Motor neuron (in vitro differentiated cells): ENCODE measurements around the gene KLRB1. TPM values are rescaled to one million over a fixed set of nuclear protein-coding genes. Genes with fewer than 3 reads are reported as not detected.
A peak's percentile ranks its signal among the peaks of the same experiment; 100 is the strongest.
"Not testable (repeated sequence)": the region's sequence is repeated elsewhere in the genome, so short reads cannot be mapped to it uniquely, and the experiment has no call there.

ENCODE experiments used
- ATAC-seq, 8 experiments: fragments of 200-7000 bp; cut with Tn5 transposase; replicated peaks in 6 of 8; 2 replicates each; pipeline ENCODE4 v1.8.0; 2021; ENCODE audit warnings: mild to moderate bottlenecking in 8 of 8, moderate library complexity in 8 of 8
- H3K27ac ChIP-seq, 2 donors: fragments of 250-450 bp; sonication (Bioruptor Pico); 2 replicates each; pipeline ENCODE4 v1.9.0; 2021; ENCODE audit warnings: antibody characterized with exemption in 2 of 2, mild to moderate bottlenecking in 2 of 2, moderate library complexity in 1 of 2
- H3K4me1 ChIP-seq, 2 donors: fragments of 250-450 bp; sonication (Bioruptor Pico); replicated peaks in 1 of 2; 2 replicates each; pipeline ENCODE4 v1.6.1; 2021; ENCODE audit warnings: antibody characterized with exemption in 2 of 2, mild to moderate bottlenecking in 2 of 2, moderate library complexity in 1 of 2
- H3K4me3 ChIP-seq, 5 donors: fragments of 250-450 bp; sonication (Bioruptor Pico); 2 replicates each; pipeline ENCODE4 v1.9.0; 2021; ENCODE audit warnings: antibody characterized with exemption in 5 of 5, mild to moderate bottlenecking in 5 of 5, moderate library complexity in 4 of 5
- WGBS, 10 experiments: fragments of 450-650 bp; shearing (Covaris generic); methylation state at CpG; one replicate each; pipeline ENCODE4 v1.0.0; 2022; 5-methylcytosine and 5-hydroxymethylcytosine counted together
- in situ Hi-C, 9 experiments: fragments of 400-800 bp; cut with MboI; loops; one replicate each; pipeline ENCODE4 v1.15.0; 2021; ENCODE audit warnings: low sequenced_read_pairs in 9 of 9, low pct_unique_long_range_greater_than_20kb in 2 of 9; ENCODE audit not compliant: unreplicated experiment in 9 of 9
- total RNA-seq, 8 experiments: library from RNA; unstranded; fragments of 300-600 nt; gene quantifications; 2 replicates each; pipeline versions ENCODE4 v1.2.3 to v1.2.4, GENCODE V29; 2022

The KLRB1 gene
- total RNA-seq, result under 1 TPM in 4 of 8 experiments, not detected in 4; 0.18 to 0.36 (median 0.31) TPM

DNA sequence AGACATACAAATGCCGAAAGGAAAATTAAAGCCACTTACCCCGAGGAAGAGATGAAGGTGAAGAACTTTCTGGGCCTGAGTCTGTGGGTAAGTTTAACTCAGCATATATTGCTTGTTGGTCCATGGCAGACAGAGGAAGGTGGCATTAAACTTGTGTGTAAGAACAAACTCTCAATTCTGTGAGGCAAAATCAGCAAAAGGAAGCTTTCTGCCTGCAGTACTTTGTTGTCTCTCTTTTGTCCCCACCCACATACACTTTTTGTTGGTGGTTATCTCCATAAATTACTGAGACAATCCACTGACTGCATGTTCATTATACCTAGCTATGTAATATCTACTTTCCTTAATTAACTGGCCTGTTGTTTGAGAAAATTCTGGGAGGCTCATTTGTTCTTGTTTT lies at the start of gene KLRB1:
TSS of gene KLRB1 (minus strand) at position 201 of the 400 bp plus-strand sequence. CDS start at position 124, 77 bp downstream.
- no peak within 1 kb of the TSS for H3K27ac ChIP-seq
- WGBS, 10 experiments, result 43 to 100% (median 76%) methylated on average over 1 to 2 of the region's 2 CpGs
- in situ Hi-C loops, result no loop called here
- H3K4me3 ChIP-seq, result no peak within 1 kb of the TSS
- ATAC-seq, result no peak
- no peaks in the 10 kb centered on the region for H3K4me1 ChIP-seq

DNA sequence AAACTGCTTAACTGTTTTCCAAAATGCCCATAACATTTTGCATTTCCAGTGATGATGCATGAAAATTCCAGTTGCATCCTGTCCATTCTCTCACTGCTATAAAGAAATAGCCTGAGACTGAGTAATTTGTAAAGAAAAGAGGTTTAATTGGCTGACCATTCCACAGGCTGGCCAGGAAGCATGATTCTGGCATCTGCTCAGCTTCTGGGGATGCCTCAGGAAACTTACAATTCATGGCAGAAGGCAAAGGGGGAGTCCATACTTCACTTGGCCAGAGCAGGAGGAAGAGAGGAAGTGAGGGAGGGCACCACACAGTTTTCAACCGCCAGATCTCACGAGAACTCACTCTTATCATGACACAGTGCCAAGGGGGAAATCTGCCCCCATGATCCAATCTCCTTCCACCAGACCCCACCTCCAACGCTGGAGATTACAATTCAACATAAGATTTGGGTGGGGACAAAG lies 43.6 kb upstream of the KLRB1 start:
- H3K4me1 ChIP-seq, result peaks cover 13 to 14% of the 10 kb centered on the region in 2 donors
- ATAC-seq, result peak in 3 of 8 experiments; percentile 8 to 27 (median 12)
- H3K4me3 ChIP-seq, result no peak overlapping the region
- 57 to 100% (median 96%) methylated on average over 1 to 2 of the region's 3 CpGs; no CpG with 5 or more reads in 4 of the 10 experiments for WGBS, 10 experiments
- no peak overlapping the region for H3K27ac ChIP-seq
- in situ Hi-C loops, result no loop called here

DNA sequence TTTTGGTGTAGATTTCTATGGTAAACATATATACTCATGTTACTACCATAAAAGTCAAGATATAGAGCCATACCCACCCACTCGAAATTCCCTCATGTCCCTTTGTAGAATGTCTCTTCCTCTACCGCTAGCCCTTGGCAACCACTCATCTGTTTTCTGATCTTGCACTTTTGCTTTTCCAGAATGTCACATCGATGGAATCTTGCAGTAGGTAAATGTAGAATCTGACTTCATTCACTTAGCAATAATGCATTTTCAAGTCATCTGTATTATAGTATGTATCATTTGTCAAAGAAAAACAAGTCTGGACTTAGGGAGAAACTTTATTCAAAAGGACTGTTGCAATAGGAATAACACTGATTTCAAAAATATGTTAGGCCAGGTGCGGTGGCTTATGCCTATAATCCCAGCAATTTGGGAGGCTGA lies 42.4 kb upstream of the KLRB1 start:
- no peak for ATAC-seq
- Histone ChIP-seq H3K4me3 (no peak overlapping the region), H3K27ac (no peak overlapping the region), H3K4me1 (peaks cover 13 to 14% of the 10 kb centered on the region in 2 donors)
- WGBS, 10 experiments, result 29 to 95% (median 62%) methylated on average over 1 to 4 of the region's 4 CpGs; no CpG with 5 or more reads in 1 of the 10 experiments
- in situ Hi-C loops, result no loop called here

DNA sequence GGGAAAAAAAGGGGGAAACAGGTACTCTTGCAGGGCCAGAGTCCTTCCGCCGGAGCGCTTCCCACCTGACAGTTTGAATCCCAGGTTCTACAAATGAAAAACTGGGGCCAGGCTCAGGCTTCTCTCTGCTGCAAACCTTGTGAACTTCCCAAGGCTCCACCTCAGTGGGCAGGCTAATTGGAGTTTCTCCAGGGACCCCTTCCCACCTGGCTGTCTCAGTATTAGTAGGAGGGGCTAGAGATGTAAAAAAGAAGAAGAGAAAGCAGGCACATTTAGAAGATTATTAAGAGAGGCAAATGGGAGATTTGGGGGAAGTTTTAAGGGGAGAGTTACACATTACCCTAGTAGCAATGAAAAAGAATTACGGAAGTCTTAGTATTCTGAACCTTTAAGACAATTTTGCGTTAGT lies 41.8 kb upstream of the KLRB1 start:
- ATAC-seq, result no peak
- no peak overlapping the region for H3K27ac ChIP-seq
- H3K4me3 ChIP-seq, result peak overlapping the region in 1 of 5 donors; percentile 48
- H3K4me1 ChIP-seq, result peaks cover 13 to 14% of the 10 kb centered on the region in 2 donors
- in situ Hi-C loops, result no loop called here
- 6 to 76% (median 42%) methylated on average over 2 to 5 of the region's 5 CpGs; no CpG with 5 or more reads in 1 of the 10 experiments for WGBS, 10 experiments

DNA sequence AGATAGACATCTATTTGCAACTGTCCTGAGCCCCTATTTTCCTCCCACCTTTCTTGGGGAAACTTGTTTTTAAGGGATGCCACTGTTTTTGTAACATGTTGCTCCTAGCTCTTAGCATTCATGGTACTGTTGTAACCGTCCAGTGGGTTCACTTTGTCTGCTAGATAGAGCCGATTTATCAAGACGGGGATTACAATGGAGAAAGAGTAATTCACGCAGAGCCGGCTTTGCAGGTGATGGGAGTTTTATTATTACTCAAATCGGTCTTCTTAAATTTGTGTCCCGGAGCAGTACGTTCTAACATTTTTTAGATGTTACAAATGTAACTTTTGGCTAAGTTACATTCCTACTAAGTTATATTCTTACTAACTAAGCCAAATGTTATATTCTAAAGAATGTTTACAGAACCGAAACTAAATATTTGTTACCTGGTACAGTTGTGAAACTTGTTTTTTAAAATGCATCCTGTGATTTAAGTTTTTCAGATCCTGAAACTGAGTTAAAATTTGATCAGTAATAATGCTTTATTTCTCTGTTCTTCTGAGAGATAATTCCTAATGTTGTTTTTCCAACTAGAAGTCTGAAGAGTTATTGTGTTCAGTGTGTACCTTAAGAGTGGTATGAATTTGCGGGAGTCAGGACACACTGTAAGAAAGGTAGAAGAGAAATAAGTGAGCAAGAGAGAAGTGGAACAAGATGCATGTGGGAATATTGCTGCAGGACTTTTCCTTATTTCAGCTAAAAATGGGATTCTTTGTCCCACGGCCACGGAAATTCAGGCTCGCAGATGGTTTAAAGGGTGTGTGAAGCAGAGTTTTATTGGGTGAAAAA lies 41.2 kb upstream of the KLRB1 start:
- H3K4me3 ChIP-seq, result peak overlapping the region; percentile 48 to 76 (median 50)
- peak in 1 of 8 experiments; percentile 4 for ATAC-seq
- no peak overlapping the region for H3K27ac ChIP-seq
- in situ Hi-C loops, result no loop called here
- WGBS, 10 experiments, result 0 to 50% (median 8%) methylated on average over 1 to 13 of the region's 13 CpGs
- H3K4me1 ChIP-seq, result peaks cover 13 to 14% of the 10 kb centered on the region in 2 donors

DNA sequence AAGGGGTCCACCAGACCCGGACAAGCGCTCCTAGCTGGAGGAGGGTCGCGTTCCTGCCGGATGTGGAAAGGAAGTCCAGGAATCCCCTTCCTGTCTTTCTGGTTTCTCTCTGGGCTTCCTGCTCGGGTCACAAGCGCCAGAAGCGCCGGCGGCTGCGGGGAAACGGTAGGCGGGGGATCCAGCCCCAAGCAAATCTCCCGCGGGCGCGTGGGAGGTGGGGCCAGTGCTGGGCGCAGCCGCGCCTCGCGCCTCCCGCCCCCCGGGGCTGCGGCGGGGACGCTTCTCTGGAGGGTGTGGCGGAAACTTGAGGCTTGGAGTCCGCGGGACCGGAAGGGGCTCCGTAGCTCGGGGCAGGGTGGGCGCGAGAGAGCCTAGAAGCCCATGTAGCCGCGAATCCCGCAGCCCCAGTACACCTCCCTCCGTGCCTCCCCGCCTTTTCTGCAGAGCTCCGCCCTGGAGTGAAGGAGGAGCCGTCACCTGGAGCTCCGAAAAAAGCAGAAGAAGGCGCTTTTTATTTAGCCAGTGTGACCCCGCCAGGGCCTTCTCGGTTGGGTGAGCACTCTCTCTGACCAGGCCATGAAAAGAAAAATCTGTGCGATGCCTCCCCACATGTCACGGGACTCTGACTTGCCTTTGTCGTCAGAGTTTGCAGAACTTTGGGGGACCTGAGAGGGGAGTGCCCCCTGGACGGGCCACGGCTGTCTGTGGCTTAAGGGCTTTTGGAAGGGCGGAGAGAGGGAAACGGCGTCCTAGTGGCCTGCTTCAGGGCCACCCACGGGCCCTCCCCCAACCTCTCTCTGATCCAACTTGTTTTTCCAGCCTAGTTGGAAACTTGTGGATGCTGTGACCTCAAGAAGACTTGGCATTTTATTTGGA lies 40.3 kb upstream of the KLRB1 start:
- in situ Hi-C loops, result no loop called here
- peak overlapping the region; percentile 48 to 76 (median 50) for H3K4me3 ChIP-seq
- ATAC-seq, result peak; percentile 76 to 97 (median 94)
- WGBS, 10 experiments, result 0 to 5% (median 0%) methylated on average over 1 to 10 of the region's 55 CpGs; no CpG with 5 or more reads in 1 of the 10 experiments
- H3K4me1 ChIP-seq, result peaks cover 13 to 14% of the 10 kb centered on the region in 2 donors
- H3K27ac ChIP-seq, result peak overlapping the region in 1 of 2 donors; percentile 28

DNA sequence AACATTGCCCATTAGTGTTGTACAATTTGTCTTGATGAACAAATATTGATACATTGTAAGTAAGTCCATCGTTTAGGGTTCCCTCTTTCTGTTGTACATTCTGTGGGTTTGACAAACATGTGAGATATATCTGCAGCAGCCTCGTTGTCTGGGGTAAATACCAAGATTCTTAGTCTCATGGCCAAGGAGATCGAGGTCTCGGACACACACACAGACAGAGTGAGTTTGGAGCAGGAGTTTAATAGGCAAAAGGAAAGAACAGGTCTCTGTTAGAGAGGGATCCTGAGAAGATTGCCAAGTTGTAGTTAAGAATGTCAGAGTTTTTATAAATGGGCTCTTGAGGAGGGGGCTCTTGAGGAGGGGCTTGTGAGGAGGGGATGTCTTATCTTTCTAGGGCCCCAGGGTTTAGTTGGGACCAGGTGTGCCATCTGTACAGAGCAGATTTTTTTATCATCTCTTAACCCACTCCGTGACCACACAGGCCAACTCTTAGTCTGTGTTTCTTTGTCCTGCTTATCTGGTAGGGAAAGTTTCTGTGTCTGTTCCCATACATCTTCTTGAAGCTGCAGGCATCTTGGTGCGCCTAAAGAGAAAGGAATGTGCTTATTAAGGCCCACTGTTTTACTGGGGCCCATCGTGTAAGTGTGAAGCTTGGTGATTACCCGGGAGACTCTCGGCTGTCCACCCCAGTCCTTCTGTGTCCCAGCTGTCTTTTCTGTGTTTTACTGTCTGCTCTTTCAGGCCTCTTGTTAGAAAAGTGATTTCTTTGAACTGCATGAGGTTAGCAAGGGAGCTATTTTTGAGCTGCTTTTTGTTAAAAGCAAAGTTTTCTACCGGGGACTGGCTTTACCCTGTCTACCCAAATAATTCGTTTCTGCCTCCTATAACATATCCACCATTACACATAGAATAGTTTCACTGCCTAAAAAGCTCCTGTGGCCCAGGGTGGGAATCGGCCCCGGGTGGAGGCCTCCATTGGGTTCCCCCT lies 39.4 kb upstream of the KLRB1 start:
- in situ Hi-C loops, result no loop called here
- Histone ChIP-seq H3K4me1 (peaks cover 13 to 14% of the 10 kb centered on the region in 2 donors), H3K4me3 (peak overlapping the region; percentile 48 to 76 (median 50)), H3K27ac (peak overlapping the region in 1 of 2 donors; percentile 6)
- peak in 1 of 8 experiments; percentile 8 for ATAC-seq
- WGBS, 10 experiments, result 28 to 80% (median 43%) methylated on average over 1 to 13 of the region's 13 CpGs

DNA sequence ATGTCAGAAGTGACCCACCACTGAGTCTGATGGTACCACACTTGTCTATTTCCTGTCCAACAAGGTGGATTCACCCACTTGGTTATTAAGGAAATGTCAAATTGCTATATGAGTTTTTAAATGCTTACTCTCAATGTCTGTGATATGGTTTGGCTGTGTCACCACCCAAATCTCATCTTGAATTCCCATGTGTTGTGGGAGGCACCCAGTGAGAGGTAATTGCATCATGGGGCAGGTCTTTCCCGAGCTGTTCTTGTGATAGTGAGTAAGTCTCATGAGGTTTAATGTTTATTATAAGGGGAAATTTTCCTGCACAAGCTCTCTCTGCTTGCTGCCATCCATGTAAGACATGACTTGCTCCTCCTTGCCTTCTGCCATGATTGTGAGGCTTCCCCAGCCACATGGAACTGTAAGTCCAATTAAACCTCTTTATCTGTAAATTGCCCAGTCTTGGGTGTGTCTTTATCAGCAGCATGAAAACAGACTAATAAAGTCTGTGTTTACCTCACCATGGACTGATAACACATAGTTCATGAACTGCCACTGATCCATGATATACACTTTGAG lies 37.4 kb upstream of the KLRB1 start:
- H3K27ac ChIP-seq, H3K4me3 ChIP-seq, in situ Hi-C loops, ATAC-seq: not testable (repeated sequence)
- WGBS, 10 experiments, result 0 to 100% (median 17%) methylated on average over 1 of the region's 1 CpG; no CpG with 5 or more reads in 7 of the 10 experiments
- peaks cover 13 to 14% of the 10 kb centered on the region in 2 donors for H3K4me1 ChIP-seq

DNA sequence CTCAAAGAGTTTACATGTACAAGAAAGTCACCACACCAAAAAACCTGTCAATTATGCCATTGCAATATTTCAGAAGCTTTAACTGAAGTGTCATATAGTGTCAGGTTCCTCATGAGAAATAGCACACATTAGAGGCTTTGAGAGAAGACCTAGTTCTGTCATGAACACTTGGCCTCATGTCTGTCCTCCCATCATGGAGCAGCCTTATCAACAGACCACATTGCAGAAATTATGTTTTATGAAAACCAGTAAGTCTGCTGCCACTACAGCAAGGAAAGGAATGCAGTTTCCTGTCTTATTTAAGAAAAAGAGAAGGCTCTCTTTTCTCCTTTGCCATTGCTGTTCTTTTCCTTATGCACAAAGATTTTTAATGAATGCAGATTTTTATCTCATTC lies 35.5 kb upstream of the KLRB1 start:
- Histone ChIP-seq H3K27ac (no peak overlapping the region), H3K4me1 (peaks cover 0 to 10% of the 10 kb centered on the region in 2 donors), H3K4me3 (no peak overlapping the region)
- ATAC-seq, result no peak
- in situ Hi-C loops, result no loop called here

DNA sequence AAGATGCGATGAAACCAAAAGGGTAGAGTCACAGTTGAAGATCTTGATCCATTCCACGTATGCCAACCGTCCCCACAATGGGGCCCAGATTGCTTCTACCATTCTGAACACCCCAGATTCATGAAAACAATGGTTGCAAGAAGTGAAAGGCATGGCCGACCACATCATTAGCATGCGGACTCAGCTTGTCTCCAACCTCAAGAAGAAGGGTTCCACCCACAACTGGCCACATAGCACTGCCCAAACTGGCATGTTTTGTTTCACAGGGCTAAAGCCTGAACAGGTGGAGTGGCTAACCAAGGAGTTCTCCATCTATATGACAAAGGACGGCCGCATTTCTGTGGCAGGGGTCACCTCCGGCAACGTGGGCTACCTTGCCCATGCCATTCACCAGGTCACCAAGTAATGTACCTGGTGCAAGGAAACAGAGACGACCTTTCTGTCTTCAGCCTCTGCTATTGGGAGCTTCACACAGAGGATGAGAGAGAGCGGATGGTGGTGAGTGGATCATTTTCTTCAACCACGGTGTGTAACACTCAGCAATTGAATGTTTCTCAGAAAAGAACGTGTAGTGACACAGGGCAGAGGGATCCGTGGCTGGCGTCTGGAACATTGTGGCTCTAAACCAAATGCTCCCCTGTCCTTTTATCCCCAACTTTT lies 35.0 kb upstream of the KLRB1 start:
- H3K4me3 ChIP-seq, result no peak overlapping the region
- no peak for ATAC-seq
- peaks cover 0 to 10% of the 10 kb centered on the region in 2 donors for H3K4me1 ChIP-seq
- in situ Hi-C loops, result no loop called here
- H3K27ac ChIP-seq, result no peak overlapping the region
- WGBS, 10 experiments, result 52 to 100% (median 87%) methylated on average over 1 to 10 of the region's 15 CpGs; no CpG with 5 or more reads in 2 of the 10 experiments

DNA sequence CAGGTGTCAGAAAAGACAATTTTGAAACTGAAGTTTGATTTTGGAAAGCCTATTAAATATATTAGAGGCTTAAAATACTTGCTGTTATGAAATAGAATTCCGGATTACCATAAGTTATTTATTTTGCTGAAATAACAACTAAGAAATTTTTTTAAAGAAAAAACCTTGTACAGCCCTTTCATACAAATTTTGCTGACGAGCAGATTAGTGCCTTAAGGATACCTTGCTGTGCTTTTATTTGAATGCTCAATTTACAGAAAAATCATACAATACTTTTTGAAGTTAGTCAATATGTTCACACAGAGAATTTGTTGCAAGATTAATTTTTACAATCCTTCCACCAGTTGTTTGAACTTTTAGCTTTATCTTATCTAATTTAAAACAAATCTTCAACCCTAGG lies 32.3 kb upstream of the KLRB1 start:
- no peak for ATAC-seq
- 28 to 100% (median 64%) methylated on average over 1 to 2 of the region's 2 CpGs; no CpG with 5 or more reads in 1 of the 10 experiments for WGBS, 10 experiments
- no peak overlapping the region for H3K27ac ChIP-seq
- in situ Hi-C loops, result no loop called here
- H3K4me1 ChIP-seq, result no peaks in the 10 kb centered on the region
- no peak overlapping the region for H3K4me3 ChIP-seq
